GM19467 (cell line): ENCODE measurements around the gene KRTAP9-3.
"Not testable (repeated sequence)": the region's sequence is repeated elsewhere in the genome, so short reads cannot be mapped to it uniquely, and the experiment has no call there.

ENCODE experiments used
- ATAC-seq: cut with Tn5 transposase; IDR thresholded peaks from one replicate; pipeline ENCODE4 v1.9.1; 2021; ENCODE audit warnings: mild to moderate bottlenecking, moderate library complexity; ENCODE audit not compliant: unreplicated experiment

The KRTAP9-3 gene

GRCh38 chr17:41249637-41250240, 17.5 kb downstream of the KRTAP9-3 start, which contains the start of gene KRTAP9-4:
Gene KRTAP9-4 (plus strand): TSS chr17:41249687. CDS start chr17:41249721, 34 bp downstream.
- ATAC-seq = not testable (repeated sequence)

GRCh38 chr17:41251261-41251660, 19.0 kb downstream of the KRTAP9-3 start:
- ATAC-seq = no peak

- no peak for ATAC-seq
Measured at GRCh38 chr17:41254861-41255260, 22.6 kb downstream of the KRTAP9-3 start.

- not testable (repeated sequence) for ATAC-seq
Measured at GRCh38 chr17:41255381-41256290, 23.4 kb downstream of the KRTAP9-3 start, which contains the start of gene KRTAP9-9. Gene KRTAP9-9 (plus strand): TSS chr17:41255384.

GRCh38 chr17:41256291-41256685, 24.0 kb downstream of the KRTAP9-3 start:
- ATAC-seq = no peak

- ATAC-seq = no peak
Measured at GRCh38 chr17:41258406-41258805, 26.2 kb downstream of the KRTAP9-3 start.

GRCh38 chr17:41263212-41263611, 31.0 kb downstream of the KRTAP9-3 start:
- ATAC-seq = no peak

- ATAC-seq = no peak
Measured at GRCh38 chr17:41264599-41264998, 32.4 kb downstream of the KRTAP9-3 start.

- ATAC-seq = no peak
Measured at GRCh38 chr17:41265078-41265477, 32.8 kb downstream of the KRTAP9-3 start, which contains the start of gene KRTAP9-6. Gene KRTAP9-6 (plus strand): TSS chr17:41265378. CDS start chr17:41265378, 0 bp downstream.

GRCh38 chr17:41267711-41268110, 35.5 kb downstream of the KRTAP9-3 start:
- ATAC-seq = no peak

GRCh38 chr17:41271323-41271722, 39.1 kb downstream of the KRTAP9-3 start:
- not testable (repeated sequence) for ATAC-seq

GRCh38 chr17:41271858-41272257, 39.6 kb downstream of the KRTAP9-3 start:
- no peak for ATAC-seq

GRCh38 chr17:41275648-41276190, 43.5 kb downstream of the KRTAP9-3 start, which contains the start of gene KRTAP9-7:
Gene KRTAP9-7 (plus strand): TSS chr17:41275698. CDS start chr17:41275698, 0 bp downstream.
- ATAC-seq = not testable (repeated sequence)

GRCh38 chr17:41278176-41278955, 46.1 kb downstream of the KRTAP9-3 start:
- ATAC-seq = no peak
